ENCODE measurements around the gene ZNF225. TPM values are rescaled to one million over a fixed set of nuclear protein-coding genes. Genes with fewer than 3 reads are reported as not detected.
"Not testable (repeated sequence)": the region's sequence is repeated elsewhere in the genome, so short reads cannot be mapped to it uniquely, and the experiment has no call there.

The ZNF225 gene
- total RNA-seq, 1 experiment from 2014 or later = 5.1 TPM

DNA sequence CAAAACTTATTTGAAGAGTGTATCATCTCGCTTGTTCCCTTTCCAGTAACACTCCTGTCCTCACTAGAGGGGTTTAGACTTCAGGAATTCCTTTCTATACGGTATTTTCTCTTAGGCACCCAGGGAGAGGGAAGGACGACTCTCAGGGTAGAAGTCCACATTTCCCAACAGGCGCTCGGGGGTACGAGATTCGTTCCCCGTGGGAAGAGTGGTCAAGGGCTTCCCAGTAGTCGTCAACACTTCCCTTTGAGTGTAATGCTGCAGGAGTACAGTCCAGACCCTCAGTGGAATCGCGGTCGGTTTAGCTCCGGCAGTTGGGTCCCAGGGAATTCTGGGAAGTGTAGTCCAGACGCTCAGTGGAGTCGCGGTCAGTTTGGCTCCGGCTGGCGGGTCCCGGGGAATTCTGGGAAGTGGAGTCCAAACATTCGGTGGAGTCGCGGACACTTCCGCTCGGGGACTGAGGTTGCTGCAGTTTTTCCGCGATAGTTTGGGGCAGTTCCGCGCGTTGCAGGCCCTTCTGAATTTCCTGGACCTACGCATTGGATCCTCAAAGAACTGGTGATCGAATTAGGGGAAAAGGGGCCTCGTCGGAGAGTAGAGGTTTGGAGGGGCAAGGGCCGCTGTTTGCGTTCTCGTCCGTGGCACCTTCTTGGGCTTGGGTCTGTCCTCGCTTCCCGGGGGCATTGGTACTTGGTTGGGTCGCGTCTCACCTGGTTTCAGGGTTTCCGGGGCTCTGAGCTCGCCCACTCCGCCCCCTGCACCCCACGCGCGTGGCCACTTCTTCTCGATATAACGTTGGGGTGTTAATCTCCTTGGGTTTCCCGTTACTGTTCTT lies 19.1 kb upstream of the ZNF225 start, which contains the start of gene ZNF224:
Gene ZNF224, plus strand, starts transcription at position 431 of the 835 bp plus-strand sequence. CDS start 3,513 bp downstream, outside the sequence.
- Histone ChIP-seq H3K4me2 (ENCODE audit: low read depth, low read length, poor library complexity, severe bottlenecking) (peak within 1 kb of the TSS; percentile 74), H3K27me3 (ENCODE audit: low read length) (no peaks in the 10 kb centered on the region), H4K20me1 (ENCODE audit: insufficient read depth, low read depth, low read length) (no peaks in the 10 kb centered on the region), H3K4me3 (ENCODE audit: low read length) (peak within 1 kb of the TSS; percentile 74), H3K9ac (ENCODE audit: low read length) (peak within 1 kb of the TSS; percentile 78), H3K27ac (ENCODE audit: low read length) (no peak within 1 kb of the TSS), H3K79me2 (ENCODE audit: low read length) (peaks cover 35% of the 10 kb centered on the region), H3K36me3 (ENCODE audit: insufficient read depth, low read length) (peaks cover 28% of the 10 kb centered on the region), H2AFZ (ENCODE audit: low read length) (peak within 1 kb of the TSS; percentile 88), H3K4me1 (ENCODE audit: low read length) (peaks cover 9% of the 10 kb centered on the region; the same call in 1 of the 2 replicates), H3K9me2 (replicated peaks; ENCODE audit: insufficient read depth, low read length) (no peaks in the 10 kb centered on the region), H3K9me3 (ENCODE audit: low read length) (peaks cover 17% of the 10 kb centered on the region)
- peak; percentile 96 for DNase-seq

- no peaks in the 10 kb centered on the region for H3K27me3 ChIP-seq (ENCODE audit: low read length)
- no peaks in the 10 kb centered on the region for H4K20me1 ChIP-seq (ENCODE audit: insufficient read depth, low read depth, low read length)
- H3K4me2 ChIP-seq (ENCODE audit: low read depth, low read length, poor library complexity, severe bottlenecking) = no peak overlapping the region
- H2AFZ ChIP-seq (ENCODE audit: low read length) = no peak overlapping the region
- H3K9me2 ChIP-seq (replicated peaks; ENCODE audit: insufficient read depth, low read length) = no peaks in the 10 kb centered on the region
- peaks cover 48% of the 10 kb centered on the region for H3K9me3 ChIP-seq (ENCODE audit: low read length)
- no peak overlapping the region for H3K4me3 ChIP-seq (ENCODE audit: low read length)
- H3K79me2 ChIP-seq (ENCODE audit: low read length) = no peaks in the 10 kb centered on the region
- H3K9ac ChIP-seq (ENCODE audit: low read length) = no peak overlapping the region
- no peak overlapping the region for H3K27ac ChIP-seq (ENCODE audit: low read length)
- DNase-seq = no peak
- H3K4me1 ChIP-seq (ENCODE audit: low read length) = peaks cover 5% of the 10 kb centered on the region; the same call in 1 of the 2 replicates
- peaks cover 53% of the 10 kb centered on the region for H3K36me3 ChIP-seq (ENCODE audit: insufficient read depth, low read length)
These were observed 5.4 kb upstream of the ZNF225 start for GRCh38 chr19:44107751-44108150.

DNA sequence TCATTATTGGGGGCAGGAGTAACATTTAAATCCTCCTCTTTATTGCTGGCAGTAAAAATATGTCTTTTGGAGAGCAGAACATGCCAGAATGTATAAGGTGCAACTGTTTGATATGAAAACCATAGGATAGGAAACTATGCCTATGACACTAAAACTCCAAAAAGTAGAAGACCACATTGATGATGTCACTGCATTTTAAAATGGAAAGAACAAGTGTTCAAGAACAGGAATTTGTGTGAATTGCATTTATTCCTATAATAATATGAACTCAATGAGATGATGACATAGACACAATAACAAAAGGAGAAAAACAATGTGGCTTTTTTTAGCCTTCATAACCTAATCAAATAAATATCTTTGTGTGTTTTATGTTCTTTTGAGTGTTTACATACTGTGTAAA lies 3.7 kb upstream of the ZNF225 start:
- no peaks in the 10 kb centered on the region for H3K9me2 ChIP-seq (replicated peaks; ENCODE audit: insufficient read depth, low read length)
- peaks cover 44% of the 10 kb centered on the region for H3K9me3 ChIP-seq (ENCODE audit: low read length)
- no peaks in the 10 kb centered on the region for H3K27me3 ChIP-seq (ENCODE audit: low read length)
- H3K9ac ChIP-seq (ENCODE audit: low read length) = no peak overlapping the region
- H4K20me1 ChIP-seq (ENCODE audit: insufficient read depth, low read depth, low read length) = no peaks in the 10 kb centered on the region
- H3K36me3 ChIP-seq (ENCODE audit: insufficient read depth, low read length) = peaks cover 36% of the 10 kb centered on the region
- H3K4me3 ChIP-seq (ENCODE audit: low read length) = no peak overlapping the region
- H3K4me2 ChIP-seq (ENCODE audit: low read depth, low read length, poor library complexity, severe bottlenecking) = no peak overlapping the region
- H3K4me1 ChIP-seq (ENCODE audit: low read length) = peaks cover 12% of the 10 kb centered on the region
- H3K27ac ChIP-seq (ENCODE audit: low read length) = no peak overlapping the region
- no peak overlapping the region for H2AFZ ChIP-seq (ENCODE audit: low read length)
- H3K79me2 ChIP-seq (ENCODE audit: low read length) = peaks cover 10% of the 10 kb centered on the region
- no peak for DNase-seq

DNA sequence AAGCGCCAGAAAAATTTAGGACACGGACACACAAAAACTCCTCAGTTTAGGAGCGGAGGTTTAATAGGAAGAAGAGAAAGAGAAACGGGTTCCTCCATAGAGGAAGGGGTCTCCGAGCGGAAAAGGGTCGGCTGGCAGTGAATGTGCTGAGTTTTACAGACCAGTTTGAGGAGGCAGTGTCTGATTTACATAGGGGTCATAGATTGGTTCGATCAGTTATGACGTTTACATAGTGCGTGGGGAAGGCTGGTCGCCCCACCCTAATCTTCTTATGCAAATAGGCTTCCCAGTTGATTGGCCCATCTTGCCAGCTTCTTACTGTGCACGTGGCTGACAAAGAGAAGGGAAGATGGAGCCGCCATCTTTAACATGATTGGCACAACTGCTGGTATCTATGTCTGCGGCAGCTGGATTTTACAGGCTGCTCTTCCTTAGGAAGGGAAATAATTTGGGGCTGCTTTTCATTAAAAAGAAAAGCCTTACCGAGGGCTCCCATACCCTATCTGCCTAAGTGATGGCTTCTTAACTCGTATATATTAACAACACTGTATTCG lies 1.2 kb upstream of the ZNF225 start:
- H3K4me1 ChIP-seq (ENCODE audit: low read length) = peaks cover 14% of the 10 kb centered on the region
- peaks cover 31% of the 10 kb centered on the region for H3K9me3 ChIP-seq (ENCODE audit: low read length)
- no peak overlapping the region for H2AFZ ChIP-seq (ENCODE audit: low read length)
- DNase-seq = no peak
- peak overlapping the region; percentile 80 for H3K4me2 ChIP-seq (ENCODE audit: low read depth, low read length, poor library complexity, severe bottlenecking)
- peaks cover 16% of the 10 kb centered on the region for H3K79me2 ChIP-seq (ENCODE audit: low read length)
- no peaks in the 10 kb centered on the region for H3K9me2 ChIP-seq (replicated peaks; ENCODE audit: insufficient read depth, low read length)
- no peaks in the 10 kb centered on the region for H3K27me3 ChIP-seq (ENCODE audit: low read length)
- no peak overlapping the region for H3K9ac ChIP-seq (ENCODE audit: low read length)
- peaks cover 21% of the 10 kb centered on the region for H3K36me3 ChIP-seq (ENCODE audit: insufficient read depth, low read length)
- H3K4me3 ChIP-seq (ENCODE audit: low read length) = peak overlapping the region; percentile 79; the same call in 1 of the 2 replicates
- H4K20me1 ChIP-seq (ENCODE audit: insufficient read depth, low read depth, low read length) = no peaks in the 10 kb centered on the region
- no peak overlapping the region for H3K27ac ChIP-seq (ENCODE audit: low read length)

GRCh38 chr19:44112802-44113137 lies 429 bp upstream of the ZNF225 start:
- Histone ChIP-seq H4K20me1 (ENCODE audit: insufficient read depth, low read depth, low read length) (no peaks in the 10 kb centered on the region), H3K4me2 (ENCODE audit: low read depth, low read length, poor library complexity, severe bottlenecking) (peak overlapping the region; percentile 80), H2AFZ (ENCODE audit: low read length) (peak overlapping the region; percentile 41), H3K4me1 (ENCODE audit: low read length) (peaks cover 14% of the 10 kb centered on the region), H3K36me3 (ENCODE audit: insufficient read depth, low read length) (peaks cover 14% of the 10 kb centered on the region), H3K9me2 (replicated peaks; ENCODE audit: insufficient read depth, low read length) (no peaks in the 10 kb centered on the region), H3K4me3 (ENCODE audit: low read length) (peak overlapping the region; percentile 79), H3K9me3 (ENCODE audit: low read length) (peaks cover 24% of the 10 kb centered on the region), H3K9ac (ENCODE audit: low read length) (peak overlapping the region; percentile 77), H3K27ac (ENCODE audit: low read length) (no peak overlapping the region), H3K79me2 (ENCODE audit: low read length) (peaks cover 16% of the 10 kb centered on the region), H3K27me3 (ENCODE audit: low read length) (no peaks in the 10 kb centered on the region)
- peak; percentile 42 for DNase-seq

DNA sequence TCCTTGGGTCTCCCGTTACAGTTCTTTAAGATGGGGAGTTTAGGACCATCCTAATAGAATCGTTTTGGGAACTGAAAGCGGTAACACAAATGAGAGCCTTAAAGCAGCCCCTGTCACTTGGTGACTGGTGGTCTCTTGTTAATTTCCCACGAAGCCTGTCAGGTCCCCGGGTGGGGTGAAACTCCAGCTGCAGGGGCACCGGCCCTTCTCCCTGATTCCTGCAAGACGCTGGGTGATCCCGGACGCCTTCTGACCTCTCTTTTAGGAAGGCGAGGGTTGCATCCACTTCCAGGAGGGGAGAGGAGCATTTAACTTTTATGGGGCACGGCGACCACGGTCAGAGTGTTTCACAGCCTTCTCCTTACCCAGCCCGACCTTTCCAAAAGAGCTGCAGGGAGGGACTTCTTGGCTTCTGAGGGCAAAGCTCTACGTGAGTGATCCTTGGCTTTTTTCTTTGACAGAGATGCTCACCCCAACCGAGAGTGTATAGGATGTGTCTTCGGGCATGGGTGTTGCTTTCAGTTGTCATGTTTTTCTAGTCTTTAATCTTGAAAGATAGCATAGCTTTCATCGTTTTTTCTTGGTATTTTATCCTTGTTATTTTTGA lies 688 bp downstream of the ZNF225 start:
- no peak overlapping the region for H3K27ac ChIP-seq (ENCODE audit: low read length)
- no peaks in the 10 kb centered on the region for H3K27me3 ChIP-seq (ENCODE audit: low read length)
- H3K4me3 ChIP-seq (ENCODE audit: low read length) = peak overlapping the region; percentile 79
- H4K20me1 ChIP-seq (ENCODE audit: insufficient read depth, low read depth, low read length) = no peaks in the 10 kb centered on the region
- H2AFZ ChIP-seq (ENCODE audit: low read length) = peak overlapping the region; percentile 49
- H3K79me2 ChIP-seq (ENCODE audit: low read length) = peaks cover 16% of the 10 kb centered on the region
- peak overlapping the region; percentile 80 for H3K4me2 ChIP-seq (ENCODE audit: low read depth, low read length, poor library complexity, severe bottlenecking)
- H3K9me2 ChIP-seq (replicated peaks; ENCODE audit: insufficient read depth, low read length) = no peaks in the 10 kb centered on the region
- peaks cover 7% of the 10 kb centered on the region for H3K36me3 ChIP-seq (ENCODE audit: insufficient read depth, low read length)
- H3K9ac ChIP-seq (ENCODE audit: low read length) = peak overlapping the region; percentile 77
- peak; percentile 49 for DNase-seq
- peaks cover 14% of the 10 kb centered on the region for H3K4me1 ChIP-seq (ENCODE audit: low read length)
- peaks cover 14% of the 10 kb centered on the region for H3K9me3 ChIP-seq (ENCODE audit: low read length)

GRCh38 chr19:44121162-44121561 lies 8.0 kb downstream of the ZNF225 start:
- not testable (repeated sequence) for H3K9me2 ChIP-seq (replicated peaks; ENCODE audit: insufficient read depth, low read length); H3K9me3 ChIP-seq (ENCODE audit: low read length); H3K27ac ChIP-seq (ENCODE audit: low read length); H3K9ac ChIP-seq (ENCODE audit: low read length); DNase-seq; H3K4me2 ChIP-seq (ENCODE audit: low read depth, low read length, poor library complexity, severe bottlenecking); H2AFZ ChIP-seq (ENCODE audit: low read length); H3K79me2 ChIP-seq (ENCODE audit: low read length); H3K27me3 ChIP-seq (ENCODE audit: low read length); H3K4me1 ChIP-seq (ENCODE audit: low read length); H4K20me1 ChIP-seq (ENCODE audit: insufficient read depth, low read depth, low read length); H3K4me3 ChIP-seq (ENCODE audit: low read length)
- H3K36me3 ChIP-seq (ENCODE audit: insufficient read depth, low read length) = peaks cover 63% of the 10 kb centered on the region

DNA sequence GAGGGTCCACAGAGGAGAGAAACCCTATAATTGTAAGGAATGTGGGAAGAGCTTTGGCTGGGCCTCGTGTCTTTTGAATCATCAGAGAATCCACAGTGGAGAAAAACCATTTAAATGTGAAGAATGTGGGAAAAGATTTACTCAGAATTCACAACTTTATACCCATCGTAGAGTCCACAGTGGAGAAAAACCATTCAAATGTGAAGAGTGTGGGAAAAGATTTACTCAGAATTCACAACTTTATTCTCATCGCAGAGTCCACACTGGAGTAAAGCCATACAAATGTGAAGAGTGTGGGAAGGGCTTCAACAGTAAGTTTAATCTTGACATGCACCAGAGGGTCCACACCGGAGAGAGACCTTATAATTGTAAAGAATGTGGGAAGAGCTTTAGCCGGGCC lies 18.8 kb downstream of the ZNF225 start:
- peaks cover 35% of the 10 kb centered on the region for H3K9me3 ChIP-seq (ENCODE audit: low read length)
- H2AFZ ChIP-seq (ENCODE audit: low read length) = no peak overlapping the region

More for the DNA sequence above, 18.8 kb downstream of the ZNF225 start:
- no peaks in the 10 kb centered on the region for H3K9me2 ChIP-seq (replicated peaks; ENCODE audit: insufficient read depth, low read length)
- H3K27ac ChIP-seq (ENCODE audit: low read length) = no peak overlapping the region
- no peaks in the 10 kb centered on the region for H4K20me1 ChIP-seq (ENCODE audit: insufficient read depth, low read depth, low read length)
- no peak overlapping the region for H3K4me2 ChIP-seq (ENCODE audit: low read depth, low read length, poor library complexity, severe bottlenecking)
- H3K27me3 ChIP-seq (ENCODE audit: low read length) = no peaks in the 10 kb centered on the region
- H3K9ac ChIP-seq (ENCODE audit: low read length) = no peak overlapping the region
- DNase-seq = no peak
- H3K4me1 ChIP-seq (ENCODE audit: low read length) = no peaks in the 10 kb centered on the region
- no peak overlapping the region for H3K4me3 ChIP-seq (ENCODE audit: low read length)
- H3K36me3 ChIP-seq (ENCODE audit: insufficient read depth, low read length) = peaks cover 43% of the 10 kb centered on the region
- no peaks in the 10 kb centered on the region for H3K79me2 ChIP-seq (ENCODE audit: low read length)

Measured in Karpas-422 (cell line).